ENCODE results near the gene NEFH. TPM values are rescaled to one million over a fixed set of nuclear protein-coding genes. Genes with fewer than 3 reads are reported as not detected.

Gene NEFH
- total RNA-seq, 1 experiment from 2014 or later, result 5.7 TPM

- DNase-seq, result no peak
- Mint-ChIP-seq H3K36me3 (ENCODE audit: insufficient read depth in 1 of 3, low read depth in 3 of 3) (no peaks in the 10 kb centered on the region), H3K4me1 (peaks cover 3 to 7% of the 10 kb centered on the region in 2 experiments; a peak in 1 of 4 replicates), H3K27me3 (ENCODE audit: low read depth) (no peaks in the 10 kb centered on the region; the same call in none of the 2 replicates), H3K9me3 (no peaks in the 10 kb centered on the region), H3K27ac (no peak overlapping the region), H3K4me3 (no peak overlapping the region)
- Histone ChIP-seq H3K56ac (ENCODE audit: insufficient read length, low read depth, low read length) (no peak overlapping the region), H3K27ac (ENCODE audit: insufficient read length, low read depth, low read length) (no peak overlapping the region), H2BK12ac (ENCODE audit: insufficient read length, low read depth, low read length) (no peak overlapping the region), H2AK5ac (ENCODE audit: insufficient read length, low read length) (no peak overlapping the region), H3K79me2 (ENCODE audit: insufficient read depth, low read length) (no peaks in the 10 kb centered on the region), H3K23ac (ENCODE audit: insufficient read length, low read depth, low read length) (no peak overlapping the region), H2BK20ac (ENCODE audit: low read depth, low read length, poor library complexity, severe bottlenecking) (no peak overlapping the region), H3K18ac (ENCODE audit: insufficient read length, low read depth, low read length) (no peak overlapping the region), H3K4me2 (ENCODE audit: insufficient read depth, insufficient read length, low read length) (no peak overlapping the region), H4K8ac (replicated peaks; ENCODE audit: insufficient read length, low read depth, low read length) (no peak overlapping the region), H3K9me3 (ENCODE audit: control insufficient read depth, low read depth, low read length) (no peaks in the 10 kb centered on the region), H4K5ac (ENCODE audit: insufficient read length, low read depth, low read length) (no peak overlapping the region), H3K4me1 (ENCODE audit: insufficient read depth, low read length) (no peaks in the 10 kb centered on the region; the same call in 1 of the 2 replicates), H3K27me3 (ENCODE audit: insufficient read depth, low read length) (no peaks in the 10 kb centered on the region; the same call in 1 of the 2 replicates), H2BK15ac (ENCODE audit: low read depth, low read length) (no peak overlapping the region), H3K14ac (ENCODE audit: insufficient read depth, low read length) (no peak overlapping the region), H2AFZ (ENCODE audit: low read length) (no peak overlapping the region), H3K9ac (ENCODE audit: extremely low read depth, insufficient read length, low read length) (no peak overlapping the region), H3K79me1 (ENCODE audit: insufficient read depth, low read depth, low read length, poor library complexity, severe bottlenecking) (no peaks in the 10 kb centered on the region), H4K20me1 (ENCODE audit: control insufficient read depth, insufficient read depth, insufficient read length) (no peaks in the 10 kb centered on the region), H2BK5ac (ENCODE audit: insufficient read length, low read length) (no peak overlapping the region), H4K91ac (ENCODE audit: insufficient read length, low read depth, low read length) (no peak overlapping the region), H2BK120ac (ENCODE audit: low read depth, low read length, poor library complexity, severe bottlenecking) (no peak overlapping the region), H3T11ph (ENCODE audit: low read length) (no peak overlapping the region), H3K4ac (ENCODE audit: low read depth, low read length) (no peak overlapping the region), H3K23me2 (ENCODE audit: insufficient read length, low read depth, low read length, poor library complexity, severe bottlenecking) (no peaks in the 10 kb centered on the region)
- WGBS (ENCODE audit: extremely low coverage, insufficient read length, low lambda C conversion rate), result no CpG with 5 or more reads among the region's 4 CpGs
- no peak for TF ChIP-seq CTCF (conservative IDR thresholded peaks at IDR 0.05)
Measured at GRCh38 chr22:29451863-29452262, 28.2 kb upstream of the NEFH start.
